GM18873 (cell line): ENCODE results near the gene MCAM.

ENCODE experiments used
- ATAC-seq: cut with Tn5 transposase; IDR thresholded peaks from one replicate; pipeline ENCODE4 v1.9.1; 2021; ENCODE audit warnings: mild to moderate bottlenecking, moderate library complexity, moderate number of reproducible peaks; ENCODE audit not compliant: unreplicated experiment, low FRiP score

The MCAM gene

GRCh38 chr11:119316729-119317591, at the start of gene MCAM:
Gene MCAM, minus strand, starts transcription at chr11:119317130. Its CDS starts 29 bp downstream, at chr11:119317101.
- ATAC-seq, result no peak

GRCh38 chr11:119365071-119365591, 48.2 kb upstream of the MCAM start:
- no peak for ATAC-seq

GRCh38 chr11:119363851-119364590, 47.1 kb upstream of the MCAM start:
- no peak for ATAC-seq

- ATAC-seq, result no peak
Measured at GRCh38 chr11:119363081-119363850, 46.3 kb upstream of the MCAM start.

GRCh38 chr11:119362741-119363080, 45.8 kb upstream of the MCAM start:
- no peak for ATAC-seq

- ATAC-seq, result no peak
Measured at GRCh38 chr11:119361941-119362725, 45.2 kb upstream of the MCAM start.

GRCh38 chr11:119361056-119361787, 44.3 kb upstream of the MCAM start:
- no peak for ATAC-seq

GRCh38 chr11:119359365-119360214, 42.7 kb upstream of the MCAM start:
- ATAC-seq, result no peak

- no peak for ATAC-seq
Measured at GRCh38 chr11:119357074-119357473, 40.1 kb upstream of the MCAM start.

GRCh38 chr11:119356349-119357031, 39.6 kb upstream of the MCAM start:
- no peak for ATAC-seq

- ATAC-seq, result no peak
Measured at GRCh38 chr11:119355091-119355843, 38.3 kb upstream of the MCAM start.

- ATAC-seq, result no peak
Measured at GRCh38 chr11:119352857-119353260, 35.9 kb upstream of the MCAM start.

- no peak for ATAC-seq
Measured at GRCh38 chr11:119351232-119351631, 34.3 kb upstream of the MCAM start.

GRCh38 chr11:119350302-119350701, 33.4 kb upstream of the MCAM start:
- no peak for ATAC-seq

GRCh38 chr11:119347940-119348605, 31.1 kb upstream of the MCAM start:
- ATAC-seq, result no peak

- ATAC-seq, result no peak
Measured at GRCh38 chr11:119347242-119347641, 30.3 kb upstream of the MCAM start.

- no peak for ATAC-seq
Measured at GRCh38 chr11:119346605-119347004, 29.7 kb upstream of the MCAM start, which contains the start of gene MFRP. Gene MFRP, minus strand, starts transcription at chr11:119346705. Its CDS starts 192 bp downstream, at chr11:119346513.
